ENCODE data around the gene ZNF470.

Gene ZNF470

DNA sequence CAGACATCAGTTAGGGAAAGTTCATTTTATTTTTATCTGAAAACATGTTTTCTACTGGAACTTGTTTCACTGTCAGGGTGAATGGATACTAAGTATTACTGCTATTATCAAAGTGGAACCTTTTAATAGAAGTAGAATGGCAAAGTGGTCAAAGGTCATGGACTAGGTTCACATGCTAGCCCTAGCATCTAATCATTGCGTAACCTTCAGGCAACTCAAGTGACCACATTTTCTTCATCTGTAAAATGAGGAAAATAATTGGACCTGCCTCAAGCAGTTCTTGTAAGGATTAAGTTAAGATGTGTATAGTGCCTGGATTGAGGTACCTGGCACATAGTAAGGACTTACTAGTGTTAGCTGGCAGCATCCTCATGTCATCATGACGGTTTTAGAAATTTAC, 23.5 kb upstream of the ZNF470 start (continued):
- TF ChIP-seq ZNF521 (tag by site-specific recombination; IDR thresholded peaks at IDR 0.05) = no peak
- TF ChIP-seq ZNF223 (tag by site-specific recombination; IDR thresholded peaks at IDR 0.05) = no peak
- TF ChIP-seq ZNF221 (tag by site-specific recombination; IDR thresholded peaks at IDR 0.05; ENCODE audit: borderline replicate concordance) = no peak
- no peak for TF ChIP-seq ZNF785 (tag by site-specific recombination; IDR thresholded peaks at IDR 0.05)
- TF ChIP-seq ZNF24 (tag by site-specific recombination; IDR thresholded peaks at IDR 0.05) = no peak

GRCh38 chr19:56547535-56547934, 19.7 kb upstream of the ZNF470 start:
- Histone ChIP-seq H3K4me1 (ENCODE audit: control insufficient read depth, insufficient read depth, low read length) (no peaks in the 10 kb centered on the region), H3K4me3 (ENCODE audit: low read depth, low read length) (no peak overlapping the region), H3K27ac (ENCODE audit: extremely low read depth, low read depth, low read length) (no peak overlapping the region), H3K9me3 (ENCODE audit: control insufficient read depth, insufficient read depth, low read depth, low read length) (peaks cover 3% of the 10 kb centered on the region), H3K36me3 (ENCODE audit: control insufficient read depth in 2 of 2, insufficient read depth in 1 of 2, low read length in 2 of 2) (peaks cover 44 to 87% of the 10 kb centered on the region in 2 experiments)
- no peak for TF ChIP-seq ZNF37A (tag by site-specific recombination; IDR thresholded peaks at IDR 0.05)
- no peak for TF ChIP-seq ZNF555 (tag by site-specific recombination; conservative IDR thresholded peaks at IDR 0.05)
- no peak for TF ChIP-seq SP7 (tag by site-specific recombination; IDR thresholded peaks at IDR 0.05)
- TF ChIP-seq ZNF2 (tag by site-specific recombination; IDR thresholded peaks at IDR 0.05) = no peak
- TF ChIP-seq, protein P1, sequence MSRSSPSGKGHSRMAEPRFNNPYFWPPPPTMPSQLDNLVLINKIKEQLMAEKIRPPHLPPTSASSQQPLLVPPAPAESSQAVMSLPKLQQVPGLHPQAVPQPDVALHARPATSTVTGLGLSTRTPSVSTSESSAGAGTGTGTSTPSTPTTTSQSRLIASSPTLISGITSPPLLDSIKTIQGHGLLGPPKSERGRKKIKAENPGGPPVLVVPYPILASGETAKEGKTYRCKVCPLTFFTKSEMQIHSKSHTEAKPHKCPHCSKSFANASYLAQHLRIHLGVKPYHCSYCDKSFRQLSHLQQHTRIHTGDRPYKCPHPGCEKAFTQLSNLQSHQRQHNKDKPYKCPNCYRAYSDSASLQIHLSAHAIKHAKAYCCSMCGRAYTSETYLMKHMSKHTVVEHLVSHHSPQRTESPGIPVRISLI (tag by site-specific recombination; IDR thresholded peaks at IDR 0.05) = no peak
- ChIA-PET POLR2A (no interaction called here), CTCF (no interaction called here)

- CTCF ChIA-PET = no interaction called here
- POLR2A ChIA-PET = no interaction called here
- H3K36me3 ChIP-seq (ENCODE audit: control insufficient read depth in 2 of 2, insufficient read depth in 1 of 2, low read length in 2 of 2) = peaks cover 29 to 46% of the 10 kb centered on the region in 2 experiments
- no peak overlapping the region for H3K4me3 ChIP-seq (ENCODE audit: low read depth, low read length)
- H3K27ac ChIP-seq (ENCODE audit: extremely low read depth, low read depth, low read length) = no peak overlapping the region
- H3K4me1 ChIP-seq (ENCODE audit: control insufficient read depth, insufficient read depth, low read length) = no peaks in the 10 kb centered on the region
- peak; percentile 80 for TF ChIP-seq SETDB1 (IDR thresholded peaks at IDR 0.05; ENCODE audit: insufficient read length, low read length)
- TF ChIP-seq TRIM28 (IDR thresholded peaks at IDR 0.05; ENCODE audit: borderline replicate concordance, low read length) = peak; percentile 41; the same call in 1 of the 2 replicates
- TF ChIP-seq HOXA7 (CRISPR knock-in tag; IDR thresholded peaks at IDR 0.05; ENCODE audit: borderline replicate concordance) = no peak
- TF ChIP-seq ZNF274 (IDR thresholded peaks at IDR 0.05; ENCODE audit: low read length) = 0 out of 2 replicates have a peak, but pooled peaks have one; percentile 42
- TF ChIP-seq ZNF274 (tag by site-specific recombination; IDR thresholded peaks at IDR 0.05; ENCODE audit: borderline replicate concordance) = peak; percentile 86; the same call in 1 of the 2 replicates
- H3K9me3 ChIP-seq (ENCODE audit: control insufficient read depth, insufficient read depth, low read depth, low read length) = peaks cover 9% of the 10 kb centered on the region; the same call in 1 of the 2 replicates
Measured at GRCh38 chr19:56554272-56554869, 12.9 kb upstream of the ZNF470 start.

GRCh38 chr19:56562766-56563165, 4.5 kb upstream of the ZNF470 start:
- Histone ChIP-seq H3K27ac (ENCODE audit: extremely low read depth, low read depth, low read length) (no peak overlapping the region), H3K4me3 (ENCODE audit: low read depth, low read length) (no peak overlapping the region), H3K36me3 (ENCODE audit: control insufficient read depth in 2 of 2, insufficient read depth in 1 of 2, low read length in 2 of 2) (no peaks in the 10 kb centered on the region), H3K4me1 (ENCODE audit: control insufficient read depth, insufficient read depth, low read length) (no peaks in the 10 kb centered on the region), H3K9me3 (ENCODE audit: control insufficient read depth, insufficient read depth, low read depth, low read length) (peaks cover 14% of the 10 kb centered on the region)
- CTCF ChIA-PET = no interaction called here
- POLR2A ChIA-PET = no interaction called here
- TF ChIP-seq SCRT1 (tag by site-specific recombination; IDR thresholded peaks at IDR 0.05; ENCODE audit: borderline replicate concordance) = no peak
- TF ChIP-seq PRDM4 (tag by site-specific recombination; IDR thresholded peaks at IDR 0.05) = no peak
- no peak for TF ChIP-seq OSR2 (tag by site-specific recombination; IDR thresholded peaks at IDR 0.05)
- TF ChIP-seq ZNF146 (tag by site-specific recombination; IDR thresholded peaks at IDR 0.05) = no peak
- TF ChIP-seq ZNF214 (tag by site-specific recombination; IDR thresholded peaks at IDR 0.05; ENCODE audit: borderline replicate concordance) = no peak
- TF ChIP-seq ZNF423 (tag by site-specific recombination; IDR thresholded peaks at IDR 0.05) = no peak
- TF ChIP-seq ZNF433 (tag by site-specific recombination; IDR thresholded peaks at IDR 0.05; ENCODE audit: low read depth) = no peak
- no peak for TF ChIP-seq TCF7L2 (IDR thresholded peaks at IDR 0.05; ENCODE audit: borderline replicate concordance, low read depth, low read length)
- no peak for TF ChIP-seq ZNF529 (tag by site-specific recombination; IDR thresholded peaks at IDR 0.05; ENCODE audit: insufficient replicate concordance)
- TF ChIP-seq ZNF521 (tag by site-specific recombination; IDR thresholded peaks at IDR 0.05) = no peak
- TF ChIP-seq ZNF354C (tag by site-specific recombination; IDR thresholded peaks at IDR 0.05; ENCODE audit: borderline replicate concordance, low read depth) = no peak
- TF ChIP-seq ZNF366 (tag by site-specific recombination; conservative IDR thresholded peaks at IDR 0.05) = no peak
- TF ChIP-seq ZNF202 (tag by site-specific recombination; IDR thresholded peaks at IDR 0.05; ENCODE audit: borderline replicate concordance) = no peak
- no peak for TF ChIP-seq HOXC10 (CRISPR knock-in tag; IDR thresholded peaks at IDR 0.05)

Measured in HEK293 (cell line).